ENCODE results near the gene FRAS1. TPM values are rescaled to one million over a fixed set of nuclear protein-coding genes. Genes with fewer than 3 reads are reported as not detected.

Gene FRAS1
- total RNA-seq, 1 donor from 2014 or later, result 20.2 TPM

DNA sequence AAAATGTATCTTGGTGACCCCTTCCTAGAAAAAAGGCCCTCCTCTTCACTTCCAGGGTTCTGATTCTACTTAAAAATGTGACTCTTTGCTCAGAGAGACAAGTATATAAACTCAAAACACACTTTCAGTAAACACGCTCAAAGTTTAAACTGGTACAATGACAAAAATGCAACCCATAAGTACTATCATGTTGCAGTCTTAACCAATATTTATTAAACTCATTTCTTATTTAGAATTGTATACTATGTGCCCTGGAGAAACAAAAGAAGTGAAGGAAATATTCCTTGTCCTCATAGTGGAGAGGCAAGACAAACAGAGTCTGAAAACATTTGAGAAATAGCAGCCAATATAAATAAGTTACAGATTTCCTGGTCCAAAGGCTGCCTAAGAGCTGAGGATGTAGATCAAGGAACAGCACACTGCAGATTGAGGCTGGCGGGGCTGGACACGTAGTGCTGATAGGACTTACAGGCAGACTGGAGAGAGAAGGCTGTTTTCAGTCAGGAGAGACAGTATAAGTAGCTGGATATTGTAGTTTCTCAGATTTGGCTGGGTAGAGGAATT is 455.3 kb downstream of the FRAS1 start:
- no peak overlapping the region for H3K27ac ChIP-seq
- TF ChIP-seq, protein P1, sequence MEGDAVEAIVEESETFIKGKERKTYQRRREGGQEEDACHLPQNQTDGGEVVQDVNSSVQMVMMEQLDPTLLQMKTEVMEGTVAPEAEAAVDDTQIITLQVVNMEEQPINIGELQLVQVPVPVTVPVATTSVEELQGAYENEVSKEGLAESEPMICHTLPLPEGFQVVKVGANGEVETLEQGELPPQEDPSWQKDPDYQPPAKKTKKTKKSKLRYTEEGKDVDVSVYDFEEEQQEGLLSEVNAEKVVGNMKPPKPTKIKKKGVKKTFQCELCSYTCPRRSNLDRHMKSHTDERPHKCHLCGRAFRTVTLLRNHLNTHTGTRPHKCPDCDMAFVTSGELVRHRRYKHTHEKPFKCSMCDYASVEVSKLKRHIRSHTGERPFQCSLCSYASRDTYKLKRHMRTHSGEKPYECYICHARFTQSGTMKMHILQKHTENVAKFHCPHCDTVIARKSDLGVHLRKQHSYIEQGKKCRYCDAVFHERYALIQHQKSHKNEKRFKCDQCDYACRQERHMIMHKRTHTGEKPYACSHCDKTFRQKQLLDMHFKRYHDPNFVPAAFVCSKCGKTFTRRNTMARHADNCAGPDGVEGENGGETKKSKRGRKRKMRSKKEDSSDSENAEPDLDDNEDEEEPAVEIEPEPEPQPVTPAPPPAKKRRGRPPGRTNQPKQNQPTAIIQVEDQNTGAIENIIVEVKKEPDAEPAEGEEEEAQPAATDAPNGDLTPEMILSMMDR (IDR thresholded peaks at IDR 0.05), result no peak
- H3K9me3 ChIP-seq, result no peaks in the 10 kb centered on the region
- DNase-seq, result peak; percentile 63
- ATAC-seq, result peak; percentile 76
- intact Hi-C loops (cut with DNase I), result no loop called here
- H3K36me3 ChIP-seq, result no peaks in the 10 kb centered on the region
- no peaks in the 10 kb centered on the region for H3K4me1 ChIP-seq
- H3K27me3 ChIP-seq, result no peaks in the 10 kb centered on the region
- no peak overlapping the region for H3K4me3 ChIP-seq

DNA sequence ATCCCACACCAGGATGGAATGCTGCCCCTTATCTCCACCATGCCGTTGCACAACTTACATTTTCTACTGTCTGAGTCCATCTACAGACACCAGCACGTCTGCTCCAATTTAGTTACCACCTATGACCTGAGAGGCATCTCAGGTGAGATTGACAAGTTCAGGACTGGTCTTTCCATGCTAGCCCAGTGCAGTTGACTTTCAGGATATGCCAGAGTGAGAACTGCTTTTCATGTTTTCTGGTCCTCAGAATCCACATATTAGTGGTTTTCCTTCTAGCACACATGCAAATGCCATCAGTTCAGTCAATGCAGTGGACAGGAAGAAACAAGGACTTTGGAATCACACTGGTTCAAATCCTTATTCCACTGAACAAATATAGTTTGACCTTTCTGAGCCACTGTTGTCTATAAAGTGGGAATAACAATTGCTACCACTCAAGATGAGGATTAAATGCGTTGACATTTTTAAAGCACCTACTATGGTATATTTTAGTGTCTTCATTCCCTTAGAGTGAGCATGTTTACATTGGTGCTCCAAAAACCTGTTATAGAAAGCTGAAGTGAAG is 456.4 kb downstream of the FRAS1 start:
- TF ChIP-seq, protein P1 (IDR thresholded peaks at IDR 0.05), result no peak
- no peak for ATAC-seq
- Histone ChIP-seq H3K27me3 (no peaks in the 10 kb centered on the region), H3K27ac (no peak overlapping the region), H3K9me3 (no peaks in the 10 kb centered on the region), H3K4me1 (peaks cover under 1% of the 10 kb centered on the region), H3K36me3 (no peaks in the 10 kb centered on the region), H3K4me3 (no peak overlapping the region)
- DNase-seq, result no peak
- intact Hi-C loops (cut with DNase I), result no loop called here

DNA sequence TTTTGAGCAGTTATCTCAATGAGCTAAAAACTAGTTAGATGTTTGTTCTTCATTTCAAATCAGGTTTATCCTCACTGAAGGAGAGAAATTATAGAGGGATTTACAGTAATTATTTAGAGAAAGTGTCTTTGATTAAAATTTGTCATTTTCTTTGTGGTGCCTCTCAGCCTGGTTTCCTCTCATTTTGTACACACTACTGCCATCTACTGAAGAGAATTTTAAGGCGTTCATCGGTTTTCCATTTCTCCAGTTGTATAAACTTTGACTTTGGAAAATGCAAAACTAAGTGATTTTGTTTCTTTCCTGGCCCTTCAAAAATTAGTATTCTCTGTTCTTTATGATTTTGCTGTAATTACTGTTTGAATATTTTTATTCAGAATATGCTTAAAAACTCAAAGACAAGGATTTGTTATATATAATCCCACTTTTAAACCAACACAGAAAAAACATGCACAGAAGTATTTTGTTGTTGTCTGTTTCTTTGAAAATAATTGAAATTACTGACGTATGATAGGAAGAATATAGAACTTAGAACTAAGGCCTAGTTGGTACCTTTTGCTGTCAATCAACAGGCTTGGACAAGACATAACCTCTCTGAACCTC is 460.0 kb downstream of the FRAS1 start:
- H3K4me1 ChIP-seq, result peaks cover 5% of the 10 kb centered on the region
- H3K4me3 ChIP-seq, result no peak overlapping the region
- H3K27me3 ChIP-seq, result no peaks in the 10 kb centered on the region
- DNase-seq (no peak), ATAC-seq (peak; percentile 60)
- no peak overlapping the region for H3K27ac ChIP-seq
- TF ChIP-seq, protein P1 (IDR thresholded peaks at IDR 0.05), result peak; percentile 61
- H3K36me3 ChIP-seq, result no peaks in the 10 kb centered on the region
- H3K9me3 ChIP-seq, result no peaks in the 10 kb centered on the region
- intact Hi-C loops (cut with DNase I), result no loop called here

DNA sequence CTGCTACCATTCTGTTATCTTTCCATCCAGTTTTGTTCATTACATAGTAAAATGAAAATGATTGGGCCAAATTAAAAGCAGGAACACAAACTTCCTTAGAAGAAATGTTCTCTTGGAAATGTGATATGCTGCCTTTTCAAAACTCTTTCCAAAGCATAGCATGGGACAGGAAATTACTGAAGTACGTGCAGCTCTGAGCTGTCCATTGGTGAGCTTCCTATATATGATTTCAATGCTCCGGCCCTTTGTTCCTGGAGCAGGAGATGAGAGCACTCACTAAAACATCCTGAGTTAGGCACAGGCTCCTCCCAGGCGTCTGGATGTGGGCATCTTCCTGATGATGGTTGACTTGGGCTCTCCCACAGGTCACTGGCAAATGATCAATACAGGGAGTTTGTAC is 461.4 kb downstream of the FRAS1 start:
- intact Hi-C loops (cut with DNase I), result no loop called here
- Histone ChIP-seq H3K27me3 (no peaks in the 10 kb centered on the region), H3K4me1 (peaks cover 5% of the 10 kb centered on the region), H3K4me3 (no peak overlapping the region), H3K9me3 (no peaks in the 10 kb centered on the region), H3K27ac (no peak overlapping the region), H3K36me3 (no peaks in the 10 kb centered on the region)
- no peak for ATAC-seq
- TF ChIP-seq, protein P1 (IDR thresholded peaks at IDR 0.05), result no peak
- DNase-seq, result no peak

DNA sequence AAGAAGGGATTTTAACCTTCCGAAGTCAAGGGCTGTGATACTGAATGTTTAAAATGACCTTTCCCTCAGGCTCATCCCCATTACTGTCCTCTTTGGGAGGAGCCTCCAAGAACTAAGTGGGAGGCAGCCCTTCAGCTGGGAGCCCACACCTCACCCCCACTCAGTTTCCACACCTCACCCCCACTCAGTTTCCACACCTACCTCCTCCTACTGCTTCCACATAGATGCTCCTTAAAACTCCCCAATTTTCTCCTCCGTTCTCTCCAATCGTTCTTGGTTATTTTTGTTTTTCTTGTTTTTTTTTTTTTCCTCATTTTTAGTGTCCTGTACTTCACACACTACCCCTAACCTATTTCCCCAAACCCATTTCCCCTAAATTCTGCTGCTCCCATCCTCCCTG is 462.8 kb downstream of the FRAS1 start:
- Histone ChIP-seq H3K4me1 (peaks cover 5% of the 10 kb centered on the region), H3K27me3 (no peaks in the 10 kb centered on the region), H3K9me3 (no peaks in the 10 kb centered on the region), H3K4me3 (no peak overlapping the region), H3K36me3 (no peaks in the 10 kb centered on the region), H3K27ac (no peak overlapping the region)
- TF ChIP-seq, protein P1 (IDR thresholded peaks at IDR 0.05), result no peak
- intact Hi-C loops (cut with DNase I), result no loop called here
- no peak for ATAC-seq
- DNase-seq, result no peak

Data from upper lobe of right lung (tissue), 1 donor.